Testis (tissue), 2 donors: Measurements from ENCODE around the gene ITPR2.

ENCODE experiments used
- POLR2A ChIP-seq: fragments of 450-650 bp; IDR thresholded peaks from one replicate; pipeline ENCODE4 v1.6.1; 2017; ENCODE audit warnings: antibody characterized with exemption, mild to moderate bottlenecking, moderate library complexity
- TF ChIP-seq, protein P1 (sequence below), 3 experiments: fragments of 450-650 bp in 2 of 3; fragments of 200-600 bp in 1 of 3; sonication (generic) in 1 of 3; IDR thresholded peaks; one replicate each; pipeline ENCODE4 v1.5.1; 2016 to 2019; ENCODE audit warnings: antibody characterized with exemption in 3 of 3, mild to moderate bottlenecking in 2 of 3, moderate library complexity in 1 of 3

DNA sequence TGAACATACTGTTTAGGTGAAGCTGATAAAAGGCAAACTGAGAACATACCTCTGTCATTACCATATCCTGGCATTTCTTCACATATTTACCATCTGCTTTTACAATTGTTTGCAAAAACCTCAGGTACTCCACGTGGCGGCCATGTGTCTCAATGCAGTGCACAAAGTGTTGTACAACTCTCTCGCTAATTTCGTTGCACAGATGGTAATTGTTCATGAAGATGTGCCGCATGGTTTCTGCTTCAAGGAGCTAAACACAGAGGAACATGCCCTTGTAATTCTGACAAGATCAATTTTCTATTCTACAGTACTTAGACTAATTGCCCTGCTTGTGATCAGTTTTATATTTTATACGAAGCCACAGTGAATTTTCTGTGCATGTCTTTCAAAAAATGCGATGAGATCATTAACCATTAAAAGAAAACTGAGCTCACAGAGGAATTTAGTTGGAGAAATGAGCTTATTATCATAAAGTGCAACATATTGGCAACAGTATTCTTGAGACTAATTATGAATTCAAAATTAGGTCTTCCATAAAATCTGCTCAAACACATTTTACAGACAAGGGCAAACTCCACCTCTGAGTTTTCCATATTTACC, 233.8 kb downstream of the ITPR2 start:
- no peak for TF ChIP-seq POLR2A
- TF ChIP-seq, protein P1, sequence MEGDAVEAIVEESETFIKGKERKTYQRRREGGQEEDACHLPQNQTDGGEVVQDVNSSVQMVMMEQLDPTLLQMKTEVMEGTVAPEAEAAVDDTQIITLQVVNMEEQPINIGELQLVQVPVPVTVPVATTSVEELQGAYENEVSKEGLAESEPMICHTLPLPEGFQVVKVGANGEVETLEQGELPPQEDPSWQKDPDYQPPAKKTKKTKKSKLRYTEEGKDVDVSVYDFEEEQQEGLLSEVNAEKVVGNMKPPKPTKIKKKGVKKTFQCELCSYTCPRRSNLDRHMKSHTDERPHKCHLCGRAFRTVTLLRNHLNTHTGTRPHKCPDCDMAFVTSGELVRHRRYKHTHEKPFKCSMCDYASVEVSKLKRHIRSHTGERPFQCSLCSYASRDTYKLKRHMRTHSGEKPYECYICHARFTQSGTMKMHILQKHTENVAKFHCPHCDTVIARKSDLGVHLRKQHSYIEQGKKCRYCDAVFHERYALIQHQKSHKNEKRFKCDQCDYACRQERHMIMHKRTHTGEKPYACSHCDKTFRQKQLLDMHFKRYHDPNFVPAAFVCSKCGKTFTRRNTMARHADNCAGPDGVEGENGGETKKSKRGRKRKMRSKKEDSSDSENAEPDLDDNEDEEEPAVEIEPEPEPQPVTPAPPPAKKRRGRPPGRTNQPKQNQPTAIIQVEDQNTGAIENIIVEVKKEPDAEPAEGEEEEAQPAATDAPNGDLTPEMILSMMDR (IDR thresholded peaks at IDR 0.05), result no peak
